Prostate gland (tissue), 2 donors: ENCODE data around the gene FANCF.

ENCODE experiments used
- CTCF ChIP-seq, 4 experiments: fragments of 200-600 bp in 2 of 4; fragments of 450-650 bp in 2 of 4; sonication (generic) in 2 of 4; IDR thresholded peaks; 1 replicate in 3 of 4; 2 replicates in 1 of 4; pipeline ENCODE4 v1.5.1; 2016 to 2019; ENCODE audit warnings: antibody characterized with exemption in 4 of 4, mild to moderate bottlenecking in 2 of 4, moderate library complexity in 2 of 4
- POLR2A ChIP-seq: fragments of 450-650 bp; IDR thresholded peaks from one replicate; pipeline ENCODE4 v1.6.1; 2016; ENCODE audit warnings: antibody characterized with exemption, mild to moderate bottlenecking
- POLR2AphosphoS5 ChIP-seq: sonication (generic); formaldehyde crosslinking; IDR thresholded peaks from one replicate; pipeline ENCODE4 v1.6.1; 2017; ENCODE audit warnings: antibody characterized with exemption

GRCh38 chr11:22583963-22584492 is 41.6 kb downstream of the FANCF start:
- TF ChIP-seq CTCF (IDR thresholded peaks at IDR 0.05), result no peak
- TF ChIP-seq POLR2A, result no peak
- no peak for TF ChIP-seq POLR2AphosphoS5
